Astrocyte (in vitro differentiated cells and primary cell): ENCODE data around the gene C1orf105. TPM values are rescaled to one million over a fixed set of nuclear protein-coding genes. Genes with fewer than 3 reads are reported as not detected.

Experiments used
- DNase-seq: peaks from one replicate; pipeline ENCODE4 v3.0.0-alpha.2; 2010; ENCODE audit warnings: low read depth
- FAIRE-seq: peaks from 2 replicates; lab custom pipeline; 2011; peaks lifted over from hg19 to GRCh38; lab: Jason Lieb, UNC
- H2AFZ ChIP-seq: 2 replicates; pipeline ENCODE4 v1.6.0; 2012; ENCODE audit warnings: low read depth, low read length, inconsistent platforms
- H3K27ac ChIP-seq: 2 replicates; pipeline ENCODE4 v1.5.1; 2011; ENCODE audit warnings: low read depth, low read length, inconsistent platforms
- H3K27me3 ChIP-seq: 2 replicates; pipeline ENCODE4 v1.6.0; 2011; ENCODE audit warnings: low read length, inconsistent platforms; ENCODE audit not compliant: insufficient read depth
- H3K36me3 ChIP-seq: 2 replicates; pipeline ENCODE4 v1.5.1; 2011; ENCODE audit warnings: low read length, inconsistent platforms; ENCODE audit not compliant: insufficient read depth
- H3K4me1 ChIP-seq: 2 replicates; pipeline ENCODE4 v1.5.1; 2011; ENCODE audit warnings: low read length, inconsistent platforms; ENCODE audit not compliant: insufficient read depth
- H3K4me2 ChIP-seq: 2 replicates; pipeline ENCODE4 v1.6.0; 2012; ENCODE audit warnings: low read length, inconsistent platforms
- H3K4me3 ChIP-seq: 2 replicates; pipeline ENCODE4 v1.5.1; 2011; ENCODE audit warnings: low read depth, mild to moderate bottlenecking, low read length, inconsistent platforms; ENCODE audit not compliant: insufficient read depth
- H3K79me2 ChIP-seq: 2 replicates; pipeline ENCODE4 v1.6.0; 2012; ENCODE audit warnings: mild to moderate bottlenecking, low read length, inconsistent platforms; ENCODE audit not compliant: insufficient read depth
- H3K9ac ChIP-seq: 2 replicates; pipeline ENCODE4 v1.6.0; 2012; ENCODE audit warnings: mild to moderate bottlenecking, low read length, inconsistent platforms
- H3K9me3 ChIP-seq: 2 replicates; pipeline ENCODE4 v1.5.1; 2012; ENCODE audit warnings: low read depth, mild to moderate bottlenecking, low read length, inconsistent platforms; ENCODE audit not compliant: insufficient read depth
- H4K20me1 ChIP-seq: 2 replicates; pipeline ENCODE4 v1.6.0; 2012; ENCODE audit warnings: low read length, inconsistent platforms; ENCODE audit not compliant: insufficient read depth
- H3K27ac Mint-ChIP-seq: one replicate; pipeline ENCODE4 v1.8.0; 2021; ENCODE audit warnings: mild to moderate bottlenecking, mixed read lengths; ENCODE audit not compliant: unreplicated experiment
- H3K27me3 Mint-ChIP-seq: one replicate; pipeline ENCODE4 v1.8.0; 2021; ENCODE audit warnings: low read depth, mixed read lengths; ENCODE audit not compliant: unreplicated experiment
- H3K36me3 Mint-ChIP-seq: one replicate; pipeline ENCODE4 v1.8.0; 2021; ENCODE audit warnings: low read depth, mixed read lengths; ENCODE audit not compliant: unreplicated experiment
- H3K4me1 Mint-ChIP-seq: one replicate; pipeline ENCODE4 v1.8.0; 2021; ENCODE audit warnings: low read depth, mixed read lengths; ENCODE audit not compliant: unreplicated experiment
- H3K4me3 Mint-ChIP-seq: one replicate; pipeline ENCODE4 v1.8.0; 2021; ENCODE audit warnings: mild to moderate bottlenecking, moderate library complexity, mixed read lengths; ENCODE audit not compliant: unreplicated experiment
- H3K9me3 Mint-ChIP-seq: one replicate; pipeline ENCODE4 v1.8.0; 2021; ENCODE audit warnings: mild to moderate bottlenecking, mixed read lengths; ENCODE audit not compliant: unreplicated experiment
- CTCF ChIP-seq: IDR thresholded peaks from 2 replicates; pipeline ENCODE4 v1.5.1; 2011; ENCODE audit warnings: low read depth, mild to moderate bottlenecking, inconsistent platforms, low read length, moderate library complexity; ENCODE audit not compliant: insufficient read depth
- EZH2 ChIP-seq: IDR thresholded peaks from 2 replicates; pipeline ENCODE4 v1.6.1; 2012; ENCODE audit warnings: mild to moderate bottlenecking, low read length, inconsistent platforms; ENCODE audit not compliant: insufficient read depth
- total RNA-seq: library from RNA; stranded (reverse); gene quantifications from 2 replicates; pipeline ENCODE4 v1.2.1, GENCODE V29; 2021

C1orf105 gene
- total RNA-seq, 1 donor from 2014 or later, result not detected

DNA sequence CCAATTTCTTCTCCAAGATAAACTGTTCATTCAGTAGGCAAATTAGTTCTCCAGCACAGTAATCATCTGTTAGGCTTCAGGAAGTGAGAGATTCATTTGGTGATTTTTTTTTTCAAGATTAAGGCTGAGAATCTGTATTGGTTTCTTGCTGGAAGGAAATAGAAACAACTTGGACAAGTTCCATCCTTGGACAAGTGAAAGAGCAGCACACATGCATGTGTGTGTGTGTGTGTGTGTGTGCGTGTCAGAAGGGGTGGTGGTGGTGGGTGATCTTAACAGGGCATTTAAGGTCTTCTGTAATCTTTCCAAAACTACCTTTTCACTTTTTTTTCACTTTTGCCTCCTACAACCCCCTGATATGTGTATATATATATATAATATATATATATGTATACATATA, 96.6 kb downstream of the C1orf105 start:
- H3K27me3 ChIP-seq, result no peaks in the 10 kb centered on the region
- H3K79me2 ChIP-seq, result no peaks in the 10 kb centered on the region
- Mint-ChIP-seq H3K27ac (no peak overlapping the region), H3K4me1 (peaks cover 1% of the 10 kb centered on the region), H3K9me3 (no peaks in the 10 kb centered on the region), H3K27me3 (no peaks in the 10 kb centered on the region), H3K36me3 (no peaks in the 10 kb centered on the region), H3K4me3 (no peak overlapping the region)
- TF ChIP-seq CTCF (no peak), EZH2 (no peak)
- no peaks in the 10 kb centered on the region for H3K36me3 ChIP-seq
- FAIRE-seq (no peak), DNase-seq (no peak)
- H3K9me3 ChIP-seq, result no peaks in the 10 kb centered on the region
- no peak overlapping the region for H3K4me2 ChIP-seq
- no peak overlapping the region for H2AFZ ChIP-seq
- H3K4me1 ChIP-seq, result no peaks in the 10 kb centered on the region
- H3K27ac ChIP-seq, result no peak overlapping the region
- no peaks in the 10 kb centered on the region for H4K20me1 ChIP-seq
- H3K9ac ChIP-seq, result no peak overlapping the region
- no peak overlapping the region for H3K4me3 ChIP-seq

GRCh38 chr1:172517545-172517944, 97.1 kb downstream of the C1orf105 start:
- H3K4me3 ChIP-seq, result no peak overlapping the region
- DNase-seq (no peak), FAIRE-seq (no peak)
- H3K27me3 ChIP-seq, result no peaks in the 10 kb centered on the region
- no peaks in the 10 kb centered on the region for H4K20me1 ChIP-seq
- Mint-ChIP-seq H3K4me1 (peaks cover 1% of the 10 kb centered on the region), H3K27ac (no peak overlapping the region), H3K27me3 (no peaks in the 10 kb centered on the region), H3K9me3 (no peaks in the 10 kb centered on the region), H3K36me3 (no peaks in the 10 kb centered on the region), H3K4me3 (no peak overlapping the region)
- H3K9ac ChIP-seq, result no peak overlapping the region
- TF ChIP-seq CTCF (no peak), EZH2 (no peak)
- H2AFZ ChIP-seq, result no peak overlapping the region
- H3K9me3 ChIP-seq, result no peaks in the 10 kb centered on the region
- no peak overlapping the region for H3K4me2 ChIP-seq
- H3K79me2 ChIP-seq, result no peaks in the 10 kb centered on the region
- no peak overlapping the region for H3K27ac ChIP-seq
- H3K4me1 ChIP-seq, result no peaks in the 10 kb centered on the region
- no peaks in the 10 kb centered on the region for H3K36me3 ChIP-seq

Other genes starting within 250 kb of the C1orf105 start
- gene PIGC, start 23.4 kb downstream of the C1orf105 start, total RNA-seq, result 17.8 and 19.5 TPM in 2 replicates
- gene SUCO, start 112.5 kb downstream of the C1orf105 start, total RNA-seq, result 55.9 and 63.7 TPM in 2 replicates
- gene FASLG, start 238.4 kb downstream of the C1orf105 start, total RNA-seq, result not detected in 2 replicates